GM12878 (cell line): Measurements from ENCODE around the gene RFC1. TPM values are rescaled to one million over a fixed set of nuclear protein-coding genes. Genes with fewer than 3 reads are reported as not detected.
"Not testable (repeated sequence)": the region's sequence is repeated elsewhere in the genome, so short reads cannot be mapped to it uniquely, and the experiment has no call there.

ENCODE experiments used
- ATAC-seq: fragments of 200-7000 bp; cut with Tn5 transposase; 3 replicates; pipeline ENCODE4 v1.9.1; 2020; ENCODE audit warnings: mild to moderate bottlenecking, moderate library complexity
- BruUV-seq: library from RNA; stranded (reverse); fragments of 400-500 nt; replicated peaks from 2 replicates; lab custom pipeline; 2021; lab: Mats Ljungman, UMichigan
- CTCF ChIA-PET: fragments of 300-600 bp; sonication (Branson Sonifier 250); formaldehyde crosslinking; extraction: SDS; loops from one replicate; lab custom pipeline; 2021; ENCODE audit warnings: inconsistent platforms; lab: Yijun Ruan, JAX
- POLR2A ChIA-PET: fragments of 350-600 bp; formaldehyde crosslinking; extraction: SDS; loops from one replicate; lab custom pipeline; 2021; ENCODE audit warnings: inconsistent platforms; lab: Charles Lee
- RAD21 ChIA-PET: fragments of 300-600 bp; sonication (Branson Sonifier 250); formaldehyde crosslinking; loops from one replicate; lab custom pipeline; 2023; ENCODE audit warnings: antibody characterized with exemption; ENCODE audit not compliant: unreplicated experiment; lab: Charles Lee
- SMC1A ChIA-PET: fragments of 300-600 bp; sonication (Branson Sonifier 250); formaldehyde crosslinking; loops from one replicate; lab custom pipeline; 2023; ENCODE audit not compliant: unreplicated experiment, uncharacterized antibody; lab: Charles Lee
- DNase-seq: peaks from one replicate; pipeline ENCODE4 v3.0.0-alpha.2; 2011; ENCODE audit warnings: low read depth, low spot score
- FAIRE-seq: peaks from 3 replicates; lab custom pipeline; 2011; peaks lifted over from hg19 to GRCh38; lab: Jason Lieb, UNC
- H2AFZ ChIP-seq: 2 replicates; pipeline ENCODE4 v1.6.0; 2011; ENCODE audit warnings: low read depth, low read length, control low read depth; ENCODE audit not compliant: control insufficient read depth
- H3K27ac ChIP-seq: 2 replicates; pipeline ENCODE4 v1.5.1; 2011; ENCODE audit warnings: control low read depth; ENCODE audit not compliant: control insufficient read depth, insufficient read depth
- H3K27me3 ChIP-seq, 2 experiments: replicated peaks in 1 of 2; 2 replicates each; pipeline versions ENCODE4 v1.6.0 to v1.6.1; 2011; ENCODE audit warnings: low read length in 1 of 2; ENCODE audit not compliant: control insufficient read depth in 2 of 2, insufficient read depth in 2 of 2
- H3K36me3 ChIP-seq, 2 experiments: 2 replicates each; pipeline ENCODE4 v1.5.1; 2011; ENCODE audit warnings: low read length in 1 of 2; ENCODE audit not compliant: control insufficient read depth in 2 of 2, insufficient read depth in 2 of 2
- H3K4me1 ChIP-seq: 2 replicates; pipeline ENCODE4 v1.6.1; 2011; ENCODE audit warnings: mild to moderate bottlenecking, low read length, moderate library complexity, mixed read lengths; ENCODE audit not compliant: control insufficient read depth, insufficient read depth
- H3K4me2 ChIP-seq: 2 replicates; pipeline ENCODE4 v1.6.0; 2011; ENCODE audit warnings: control low read depth; ENCODE audit not compliant: control insufficient read depth, insufficient read depth
- H3K4me3 ChIP-seq: fragments of 200-600 bp; sonication (generic); 2 replicates; pipeline ENCODE4 v1.5.1; 2016
- H3K79me2 ChIP-seq: 2 replicates; pipeline ENCODE4 v1.6.0; 2011; ENCODE audit warnings: low read length; ENCODE audit not compliant: control insufficient read depth, insufficient read depth
- H3K9ac ChIP-seq: 2 replicates; pipeline ENCODE4 v1.8.0; 2011; ENCODE audit warnings: low read length, control low read depth, mixed read lengths; ENCODE audit not compliant: control insufficient read depth, insufficient read depth
- H3K9me3 ChIP-seq: replicated peaks from 3 replicates; pipeline ENCODE4 v1.5.1; 2011; ENCODE audit warnings: mild to moderate bottlenecking, low read length; ENCODE audit not compliant: control insufficient read depth, insufficient read depth
- H4K20me1 ChIP-seq: 2 replicates; pipeline ENCODE4 v1.6.0; 2011; ENCODE audit not compliant: control insufficient read depth, insufficient read depth
- MAX ChIP-seq: IDR thresholded peaks from 2 replicates; pipeline ENCODE4 v1.6.1; 2012; ENCODE audit warnings: low read depth, low read length, improper control_type of control experiment
- RELA ChIP-seq: fragments of 450-650 bp; IDR thresholded peaks from 2 replicates; pipeline ENCODE4 v1.8.0; 2014; ENCODE audit warnings: borderline replicate concordance; ENCODE audit not compliant: partially characterized antibody
- ZNF592 ChIP-seq: fragments of 450-650 bp; IDR thresholded peaks from 2 replicates; pipeline ENCODE4 v1.6.1; 2017; ENCODE audit warnings: mild to moderate bottlenecking, moderate library complexity
- WGBS: methylation state at CpG from one replicate; pipeline ENCODE4 v1.1.6; 2016; ENCODE audit warnings: low lambda C conversion rate; ENCODE audit not compliant: insufficient replicate concordance, insufficient coverage; ENCODE audit errors: missing lambda C conversion rate; 5-methylcytosine and 5-hydroxymethylcytosine counted together
- in situ Hi-C: fragments of 300-500 bp; cut with MboI; formaldehyde crosslinking; loops from 9 replicates; pipeline ENCODE4 v1.14.3; 2018; ENCODE audit warnings: mixed read lengths
- intact Hi-C: fragments of 100-400 bp; cut with micrococcal nuclease; formaldehyde crosslinking; loops from one replicate; pipeline ENCODE4 v1.14.2; 2022; ENCODE audit not compliant: unreplicated experiment
- polyA plus RNA-seq, 11 experiments: library from polyadenylated mRNA; depleted of rRNA in 4 of 11; unstranded in 6 of 11; stranded (reverse) in 5 of 11; fragments of >200 nt; fragmentation: Nextera tagmentation in 4 of 11; fragmentation: Illumina TruSeq in 1 of 11; extraction: Ambion mirVana in 4 of 11; extraction: Trizol in 1 of 11; gene quantifications; 1 replicate in 1 of 11; 2 replicates in 10 of 11; pipeline versions ENCODE4 v1.2.1 to v1.2.3, GENCODE V29; 2011 to 2016; ENCODE audit warnings: inconsistent platforms in 2 of 11, missing spikeins in 2 of 11, low read depth in 1 of 11
- total RNA-seq, 4 experiments: library from RNA; depleted of rRNA in 3 of 4; stranded (reverse); fragments of >200 nt in 3 of 4; fragmentation: Illumina TruSeq in 1 of 4; extraction: Trizol in 1 of 4; gene quantifications; 2 replicates each; pipeline versions ENCODE4 v1.2.1 to v1.2.3, GENCODE V29; 2013 to 2021

Gene RFC1
- total and polyA plus RNA-seq, 10 of the 15 experiments (the other 5 are each of a cell fraction or from before 2014, with no cell fraction given): 22.5 to 67.8 (median 40.3) TPM

GRCh38 chr4:39278476-39278875 lies 87.7 kb downstream of the RFC1 start:
- intact Hi-C loops (no loop called here), in situ Hi-C loops (no loop called here)
- POLR2A ChIA-PET: interaction anchor here (0.6 kb wide), 1 partner anchor 42 kb away, joined by 3 read pairs; no protein-coding TSS in a partner anchor
- TF ChIP-seq MAX: no peak
- no peak for TF ChIP-seq ZNF592
- no peak for TF ChIP-seq RELA
- ATAC-seq (no peak), DNase-seq (no peak), FAIRE-seq (no peak)
- no peaks in the 10 kb centered on the region for H4K20me1 ChIP-seq
- CTCF ChIA-PET: no interaction called here
- no peaks in the 10 kb centered on the region for H3K4me1 ChIP-seq
- H3K27me3 ChIP-seq: no peaks in the 10 kb centered on the region
- SMC1A ChIA-PET: no interaction called here
- no peak overlapping the region for H3K27ac ChIP-seq
- RAD21 ChIA-PET: no interaction called here
- no peak overlapping the region for H3K9ac ChIP-seq
- no peak overlapping the region for H3K4me2 ChIP-seq
- no TSS peak for BruUV-seq
- H3K4me3 ChIP-seq: no peak overlapping the region
- no peaks in the 10 kb centered on the region; a peak in 1 of 4 replicates for H3K36me3 ChIP-seq
- WGBS: 96% methylated on average over 9 of the region's 9 CpGs
- H3K9me3 ChIP-seq: no peaks in the 10 kb centered on the region
- no peak overlapping the region for H2AFZ ChIP-seq
- no peaks in the 10 kb centered on the region for H3K79me2 ChIP-seq

GRCh38 chr4:39277661-39278060 lies 88.5 kb downstream of the RFC1 start:
- FAIRE-seq, in situ Hi-C loops, H3K27ac ChIP-seq, H3K4me2 ChIP-seq, RAD21 ChIA-PET, H3K4me1 ChIP-seq, ATAC-seq, H2AFZ ChIP-seq, H3K4me3 ChIP-seq, H3K27me3 ChIP-seq, intact Hi-C loops, CTCF ChIA-PET, H3K9ac ChIP-seq, H4K20me1 ChIP-seq, H3K36me3 ChIP-seq, POLR2A ChIA-PET, BruUV-seq, H3K9me3 ChIP-seq, DNase-seq, H3K79me2 ChIP-seq, SMC1A ChIA-PET: not testable (repeated sequence)
- WGBS: 93% methylated on average over 6 of the region's 6 CpGs
